Nephron progenitor cell (in vitro differentiated cells): Measurements from ENCODE around the gene AOAH.

ENCODE experiments used
- DNase-seq: peaks from one replicate; pipeline ENCODE4 v3.0.0; 2021
- H3K27ac Mint-ChIP-seq: 2 replicates; pipeline ENCODE4 v1.8.0; 2021; ENCODE audit warnings: mild to moderate bottlenecking, moderate library complexity, mixed read lengths
- H3K27me3 Mint-ChIP-seq: 2 replicates; pipeline ENCODE4 v1.8.0; 2021; ENCODE audit warnings: mild to moderate bottlenecking, low read depth, mixed read lengths; ENCODE audit not compliant: poor library complexity
- H3K36me3 Mint-ChIP-seq: 2 replicates; pipeline ENCODE4 v1.8.0; 2021; ENCODE audit warnings: low read depth, mixed read lengths
- H3K4me1 Mint-ChIP-seq: 2 replicates; pipeline ENCODE4 v1.8.0; 2021; ENCODE audit warnings: mixed read lengths
- H3K4me3 Mint-ChIP-seq: 2 replicates; pipeline ENCODE4 v1.8.0; 2021; ENCODE audit warnings: mild to moderate bottlenecking, moderate library complexity, mixed read lengths
- H3K9me3 Mint-ChIP-seq: 2 replicates; pipeline ENCODE4 v1.8.0; 2021; ENCODE audit warnings: mild to moderate bottlenecking, moderate library complexity, mixed read lengths
- TF ChIP-seq, protein P1 (sequence below): fragments of 200-600 bp; sonication (generic); IDR thresholded peaks from 2 replicates; pipeline ENCODE4 v1.5.0; 2021; ENCODE audit warnings: antibody characterized with exemption

Gene AOAH

DNA sequence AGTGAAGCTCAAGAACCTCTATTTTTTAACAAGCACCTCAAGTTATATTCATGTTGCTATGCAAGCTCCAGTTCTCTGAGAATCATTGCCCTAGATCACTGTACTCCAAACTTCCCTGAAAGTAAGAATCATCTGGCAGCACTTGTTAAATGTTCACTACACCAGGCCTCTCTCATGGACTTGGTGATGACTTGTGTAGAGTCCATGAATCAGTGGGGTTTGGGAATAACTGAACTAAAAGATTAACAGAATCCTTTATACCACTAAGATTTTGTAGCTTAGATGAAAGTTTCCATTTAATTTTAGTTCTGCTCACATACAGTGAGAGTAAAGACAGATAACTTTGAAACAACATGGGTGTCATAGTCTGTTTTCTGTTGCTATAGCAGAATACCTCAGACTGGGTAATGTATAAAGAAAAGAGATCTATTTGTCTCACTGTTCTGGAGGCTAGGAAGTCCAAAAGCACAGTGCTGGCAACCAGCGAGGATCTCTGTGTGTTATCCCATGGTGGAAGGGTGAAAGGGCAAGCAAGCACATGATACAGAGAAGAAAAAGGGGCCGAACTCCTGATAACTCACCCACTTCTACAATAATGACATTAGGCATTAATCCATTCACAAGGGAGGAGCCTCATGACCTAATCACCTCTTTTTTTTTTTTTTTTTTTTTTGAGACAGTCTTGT, 27.9 kb upstream of the AOAH start:
- TF ChIP-seq, protein P1, sequence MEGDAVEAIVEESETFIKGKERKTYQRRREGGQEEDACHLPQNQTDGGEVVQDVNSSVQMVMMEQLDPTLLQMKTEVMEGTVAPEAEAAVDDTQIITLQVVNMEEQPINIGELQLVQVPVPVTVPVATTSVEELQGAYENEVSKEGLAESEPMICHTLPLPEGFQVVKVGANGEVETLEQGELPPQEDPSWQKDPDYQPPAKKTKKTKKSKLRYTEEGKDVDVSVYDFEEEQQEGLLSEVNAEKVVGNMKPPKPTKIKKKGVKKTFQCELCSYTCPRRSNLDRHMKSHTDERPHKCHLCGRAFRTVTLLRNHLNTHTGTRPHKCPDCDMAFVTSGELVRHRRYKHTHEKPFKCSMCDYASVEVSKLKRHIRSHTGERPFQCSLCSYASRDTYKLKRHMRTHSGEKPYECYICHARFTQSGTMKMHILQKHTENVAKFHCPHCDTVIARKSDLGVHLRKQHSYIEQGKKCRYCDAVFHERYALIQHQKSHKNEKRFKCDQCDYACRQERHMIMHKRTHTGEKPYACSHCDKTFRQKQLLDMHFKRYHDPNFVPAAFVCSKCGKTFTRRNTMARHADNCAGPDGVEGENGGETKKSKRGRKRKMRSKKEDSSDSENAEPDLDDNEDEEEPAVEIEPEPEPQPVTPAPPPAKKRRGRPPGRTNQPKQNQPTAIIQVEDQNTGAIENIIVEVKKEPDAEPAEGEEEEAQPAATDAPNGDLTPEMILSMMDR = no peak
- Mint-ChIP-seq H3K27me3 (no peaks in the 10 kb centered on the region), H3K27ac (no peak overlapping the region), H3K4me3 (no peak overlapping the region), H3K4me1 (peaks cover 9% of the 10 kb centered on the region), H3K9me3 (no peaks in the 10 kb centered on the region), H3K36me3 (no peaks in the 10 kb centered on the region)
- no peak for DNase-seq

DNA sequence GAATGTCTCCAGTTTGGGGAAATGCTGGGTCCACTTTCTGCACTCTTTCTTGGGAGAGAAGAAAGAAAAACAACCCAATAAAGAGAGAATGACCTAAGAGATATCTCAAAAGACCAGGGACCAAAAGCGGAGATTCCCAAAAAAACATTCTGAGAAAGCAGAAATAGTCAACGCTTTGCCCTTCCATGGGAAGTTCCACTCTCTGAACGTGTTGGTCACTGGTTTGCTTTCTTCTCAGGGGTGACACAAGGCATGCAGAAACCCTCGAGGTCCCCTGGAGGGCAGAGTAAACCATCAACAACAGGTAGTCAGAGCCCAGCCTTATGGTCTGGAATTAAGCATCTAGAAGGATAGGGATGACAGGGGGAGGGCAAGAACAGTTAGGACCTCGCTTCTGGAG, 26.2 kb upstream of the AOAH start:
- Mint-ChIP-seq H3K36me3 (no peaks in the 10 kb centered on the region), H3K27ac (no peak overlapping the region), H3K27me3 (peaks cover 5% of the 10 kb centered on the region), H3K9me3 (no peaks in the 10 kb centered on the region), H3K4me3 (no peak overlapping the region), H3K4me1 (peaks cover 12% of the 10 kb centered on the region)
- DNase-seq = no peak
- TF ChIP-seq, protein P1 = no peak

DNA sequence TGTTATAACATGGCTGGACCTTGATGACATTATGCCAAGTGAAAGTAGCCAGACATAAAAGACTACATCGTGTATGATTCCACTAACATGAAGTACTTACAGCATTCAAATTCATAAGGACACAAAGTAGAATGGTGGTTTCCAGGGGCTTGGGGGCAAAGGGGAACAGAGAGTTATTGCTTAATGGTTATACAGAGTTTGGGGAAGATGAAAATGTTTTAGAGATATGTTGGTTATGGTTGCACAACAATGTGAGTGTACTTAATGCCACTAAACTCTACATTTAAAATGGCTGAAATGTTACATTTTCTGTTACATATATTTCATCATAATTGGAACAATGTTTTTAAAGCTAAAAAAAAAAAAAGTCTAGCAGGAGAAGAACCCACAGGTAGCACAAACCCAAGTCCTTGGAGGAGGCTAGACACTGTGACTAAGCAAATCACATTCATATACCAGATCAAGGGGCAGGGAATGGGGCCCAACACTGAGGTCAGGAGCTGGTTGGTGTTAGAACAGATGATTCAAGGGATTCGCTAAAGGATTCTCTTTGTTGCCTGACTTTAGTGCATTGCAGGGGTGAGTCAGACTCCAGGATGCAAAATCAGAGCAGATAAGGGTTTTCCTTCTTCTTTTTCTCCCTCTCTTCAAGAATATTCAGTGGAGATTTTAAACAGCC, 25.1 kb upstream of the AOAH start:
- Mint-ChIP-seq H3K9me3 (no peaks in the 10 kb centered on the region), H3K27me3 (peaks cover 5% of the 10 kb centered on the region), H3K4me1 (peaks cover 12% of the 10 kb centered on the region), H3K4me3 (no peak overlapping the region), H3K36me3 (no peaks in the 10 kb centered on the region), H3K27ac (no peak overlapping the region)
- no peak for DNase-seq
- TF ChIP-seq, protein P1 = no peak

DNA sequence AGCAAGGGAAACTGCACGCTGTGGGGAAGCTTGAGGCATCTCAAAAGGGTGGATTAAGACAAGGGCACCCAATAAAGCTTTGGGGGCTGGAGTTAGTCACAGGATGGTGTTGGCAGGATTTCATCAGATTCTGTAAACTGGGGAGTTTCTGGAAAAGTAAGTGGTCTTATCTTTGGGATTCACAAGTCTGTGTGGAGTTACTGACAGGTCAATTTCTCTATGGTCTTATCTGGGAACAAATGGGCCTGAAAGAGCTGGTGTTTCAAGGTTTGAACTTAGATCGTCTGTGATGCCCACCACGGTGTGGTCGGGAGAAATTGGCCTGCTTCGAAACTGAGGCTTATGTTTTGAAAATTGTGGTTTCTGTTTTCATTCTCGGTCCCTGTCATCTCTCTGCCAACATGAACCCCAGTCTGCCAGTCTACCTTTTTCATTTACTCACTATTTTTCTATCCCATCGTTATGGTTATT, 23.8 kb upstream of the AOAH start:
- peaks cover 5% of the 10 kb centered on the region for H3K27me3 Mint-ChIP-seq
- peaks cover 12% of the 10 kb centered on the region for H3K4me1 Mint-ChIP-seq
- H3K27ac Mint-ChIP-seq = no peak overlapping the region
- DNase-seq = no peak
- no peak overlapping the region for H3K4me3 Mint-ChIP-seq
- TF ChIP-seq, protein P1 = no peak
- no peaks in the 10 kb centered on the region for H3K36me3 Mint-ChIP-seq
- H3K9me3 Mint-ChIP-seq = peaks cover 6% of the 10 kb centered on the region

DNA sequence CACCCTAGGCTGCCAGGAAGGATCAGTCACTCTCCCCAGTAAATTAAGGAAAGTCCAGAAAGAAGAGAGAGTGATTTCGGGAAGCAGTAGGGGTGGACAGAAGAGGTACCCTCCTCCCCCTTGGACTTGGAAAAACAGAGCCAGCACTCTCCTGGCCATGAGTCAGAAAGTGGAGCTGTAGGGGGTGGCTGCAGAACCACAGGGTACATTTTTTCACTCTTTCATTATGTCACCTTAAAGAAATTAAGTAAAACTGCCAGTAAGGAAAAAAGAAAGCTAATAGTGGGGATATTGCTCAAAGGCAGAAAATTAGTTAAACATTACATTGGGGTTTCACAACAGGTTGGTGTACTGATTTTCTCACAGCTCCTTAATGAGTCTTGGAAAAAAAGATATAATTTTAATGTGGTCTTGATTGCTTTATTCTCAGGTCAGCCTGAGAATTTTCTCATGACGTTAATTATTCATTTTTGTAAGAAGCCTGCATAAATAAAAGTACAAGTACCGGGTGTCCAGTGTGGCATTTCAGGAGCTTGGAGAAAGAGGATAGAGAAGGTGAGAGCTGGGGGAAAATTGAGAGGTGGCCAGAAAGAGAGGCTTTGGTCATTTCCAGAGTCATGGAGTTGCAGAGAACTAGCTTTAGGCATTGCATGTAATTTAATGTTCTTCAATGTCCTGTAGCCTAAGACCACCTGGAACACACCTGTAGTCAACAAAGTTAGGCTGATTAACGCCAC, 23.2 kb upstream of the AOAH start:
- H3K4me3 Mint-ChIP-seq = no peak overlapping the region
- peaks cover 5% of the 10 kb centered on the region for H3K27me3 Mint-ChIP-seq
- no peaks in the 10 kb centered on the region for H3K36me3 Mint-ChIP-seq
- H3K9me3 Mint-ChIP-seq = peaks cover 12% of the 10 kb centered on the region
- H3K27ac Mint-ChIP-seq = no peak overlapping the region
- no peak for DNase-seq
- TF ChIP-seq, protein P1 = no peak
- peaks cover 12% of the 10 kb centered on the region for H3K4me1 Mint-ChIP-seq
